ENCODE data around the gene FMN1. TPM values are rescaled to one million over a fixed set of nuclear protein-coding genes. Genes with fewer than 3 reads are reported as not detected.

FMN1 gene
- total RNA-seq, 4 donors from 2014 or later: 4.3 to 10.1 (median 8.8) TPM

DNA sequence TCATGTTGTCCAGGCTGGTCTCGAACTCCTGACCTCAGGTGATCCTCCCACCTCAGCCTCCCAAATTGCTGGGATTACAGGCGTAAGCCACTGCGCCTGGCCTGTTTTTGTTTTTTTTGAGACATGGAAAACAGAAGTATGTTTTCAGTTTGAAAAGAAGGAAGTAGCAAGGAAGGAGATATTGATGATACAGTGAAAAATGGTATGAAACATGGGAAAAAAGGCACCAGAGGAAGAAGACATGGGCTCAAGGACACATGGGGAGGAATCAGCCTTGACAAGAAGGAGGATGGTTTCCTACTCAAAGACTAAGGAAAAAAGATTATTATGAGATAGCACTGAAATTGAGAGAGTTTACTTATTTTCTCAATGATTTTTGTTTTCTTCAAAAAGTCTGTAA, 30.7 kb downstream of the FMN1 start:
- DNase-seq: no peak
- WGBS, 2 donors: 94% methylated on average over 3 of the region's 3 CpGs

DNA sequence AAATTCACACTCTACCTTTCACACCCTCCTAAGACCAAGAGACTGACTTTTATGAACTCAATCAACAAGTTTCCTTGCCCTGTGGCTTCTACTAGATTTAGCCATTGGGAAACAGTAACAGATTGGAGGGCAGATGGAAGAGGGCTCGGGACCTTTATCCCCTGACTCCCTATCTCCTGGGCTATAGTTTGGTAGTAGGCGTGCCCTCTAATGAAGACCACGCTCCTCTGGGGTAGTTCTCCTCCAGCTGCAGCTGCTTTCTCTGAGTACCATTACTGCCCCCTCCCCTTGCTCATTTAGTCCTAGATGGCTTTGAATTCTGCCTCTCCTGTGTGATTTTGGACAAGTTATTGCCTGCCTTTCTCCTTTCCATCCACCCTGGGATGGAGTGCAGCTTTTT, 33.3 kb downstream of the FMN1 start:
- TF ChIP-seq POLR2A (IDR thresholded peaks at IDR 0.05): no peak
- TF ChIP-seq, protein P1, sequence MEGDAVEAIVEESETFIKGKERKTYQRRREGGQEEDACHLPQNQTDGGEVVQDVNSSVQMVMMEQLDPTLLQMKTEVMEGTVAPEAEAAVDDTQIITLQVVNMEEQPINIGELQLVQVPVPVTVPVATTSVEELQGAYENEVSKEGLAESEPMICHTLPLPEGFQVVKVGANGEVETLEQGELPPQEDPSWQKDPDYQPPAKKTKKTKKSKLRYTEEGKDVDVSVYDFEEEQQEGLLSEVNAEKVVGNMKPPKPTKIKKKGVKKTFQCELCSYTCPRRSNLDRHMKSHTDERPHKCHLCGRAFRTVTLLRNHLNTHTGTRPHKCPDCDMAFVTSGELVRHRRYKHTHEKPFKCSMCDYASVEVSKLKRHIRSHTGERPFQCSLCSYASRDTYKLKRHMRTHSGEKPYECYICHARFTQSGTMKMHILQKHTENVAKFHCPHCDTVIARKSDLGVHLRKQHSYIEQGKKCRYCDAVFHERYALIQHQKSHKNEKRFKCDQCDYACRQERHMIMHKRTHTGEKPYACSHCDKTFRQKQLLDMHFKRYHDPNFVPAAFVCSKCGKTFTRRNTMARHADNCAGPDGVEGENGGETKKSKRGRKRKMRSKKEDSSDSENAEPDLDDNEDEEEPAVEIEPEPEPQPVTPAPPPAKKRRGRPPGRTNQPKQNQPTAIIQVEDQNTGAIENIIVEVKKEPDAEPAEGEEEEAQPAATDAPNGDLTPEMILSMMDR (IDR thresholded peaks at IDR 0.05): no peak
- no peak overlapping the region for H3K4me3 ChIP-seq
- peaks cover 0 to 4% (median 0%) of the 10 kb centered on the region in 4 donors for H3K27me3 ChIP-seq
- 70 to 97% methylated on average over 3 of the region's 3 CpGs for WGBS, 2 donors
- H3K27ac ChIP-seq: no peak overlapping the region
- no peaks in the 10 kb centered on the region for H3K9me3 ChIP-seq
- intact Hi-C loops (cut with DNase I): no loop called here
- DNase-seq: no peak
- peaks cover 5 to 13% (median 9%) of the 10 kb centered on the region in 3 donors for H3K4me1 ChIP-seq
- H3K36me3 ChIP-seq: no peaks in the 10 kb centered on the region

More for the DNA sequence above, 30.7 kb downstream of the FMN1 start:
- H3K4me1 ChIP-seq: peaks cover 3 to 7% (median 5%) of the 10 kb centered on the region in 3 donors
- no peak overlapping the region for H3K27ac ChIP-seq
- peaks cover 0 to 4% (median 0%) of the 10 kb centered on the region in 4 donors for H3K27me3 ChIP-seq
- H3K36me3 ChIP-seq: no peaks in the 10 kb centered on the region
- TF ChIP-seq, protein P1 (IDR thresholded peaks at IDR 0.05): no peak
- no peak for TF ChIP-seq POLR2A (IDR thresholded peaks at IDR 0.05)
- no peaks in the 10 kb centered on the region for H3K9me3 ChIP-seq
- intact Hi-C loops (cut with DNase I): no loop called here
- H3K4me3 ChIP-seq: no peak overlapping the region

DNA sequence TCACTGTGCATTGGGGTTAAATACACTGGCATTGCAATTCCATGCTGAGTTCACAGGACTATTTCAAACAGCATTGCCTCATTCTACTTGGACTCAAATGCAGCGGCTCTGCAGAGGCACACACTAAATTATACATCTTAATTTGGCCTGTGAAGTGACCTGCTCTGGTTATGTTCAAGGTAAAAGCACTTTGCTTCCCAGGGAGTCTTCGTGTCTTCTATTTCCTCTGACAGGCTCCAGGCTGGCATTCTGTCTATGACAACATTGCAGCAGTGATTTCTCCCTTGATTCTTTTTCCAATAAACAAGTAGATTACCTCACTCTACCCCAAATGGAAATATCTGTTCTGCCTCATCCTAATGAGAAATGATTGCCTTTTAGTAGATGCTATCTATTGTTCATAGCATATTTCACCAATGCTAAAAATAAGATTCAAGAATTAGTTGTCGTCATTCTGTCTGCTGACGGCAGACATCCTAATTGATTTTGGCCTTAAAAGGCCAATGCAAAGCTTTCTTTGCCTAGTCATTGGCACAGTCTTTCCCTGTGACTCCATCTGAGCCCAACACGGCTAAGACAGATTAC, 33.8 kb downstream of the FMN1 start:
- no peaks in the 10 kb centered on the region for H3K36me3 ChIP-seq

DNA sequence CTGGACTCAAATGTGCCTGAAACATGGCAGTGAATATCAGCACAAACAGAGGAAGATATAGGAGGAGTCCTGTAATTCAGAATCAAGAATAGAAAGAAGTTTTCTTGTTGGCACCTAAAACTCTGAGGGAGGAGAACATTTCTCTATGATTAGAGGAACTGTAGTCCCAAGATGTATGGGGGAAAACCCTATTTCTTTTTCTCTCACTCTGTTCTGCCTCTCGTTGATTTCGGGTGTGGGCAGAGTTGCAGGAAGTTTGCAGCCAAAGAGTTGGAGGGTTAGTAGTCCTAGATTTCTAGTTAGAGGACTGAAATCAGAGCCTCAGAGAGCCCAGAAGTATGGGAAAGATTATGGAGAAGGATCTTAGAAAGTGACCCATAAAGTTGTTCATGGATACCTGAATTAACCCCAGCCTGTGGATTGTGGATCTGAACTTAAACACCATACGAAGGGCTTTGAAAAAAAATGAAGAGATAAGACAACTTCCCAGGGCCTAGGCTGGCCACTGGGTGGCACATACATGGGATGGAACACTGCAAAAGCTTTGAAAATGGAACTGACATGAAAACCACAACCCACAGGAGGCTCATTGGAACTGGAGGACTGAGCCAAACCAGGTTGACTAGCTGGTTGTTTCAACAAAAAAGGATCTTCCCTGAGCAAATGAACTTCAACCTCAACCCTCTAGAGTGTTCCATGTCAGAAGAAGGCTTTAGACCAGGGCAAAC, 34.6 kb downstream of the FMN1 start:
- 43 to 60% methylated on average over 3 of the region's 3 CpGs for WGBS, 2 donors
- H3K9me3 ChIP-seq: no peaks in the 10 kb centered on the region
- peaks cover 0 to 4% (median 0%) of the 10 kb centered on the region in 4 donors for H3K27me3 ChIP-seq
- H3K36me3 ChIP-seq: no peaks in the 10 kb centered on the region
- intact Hi-C loops (cut with DNase I): no loop called here
- H3K27ac ChIP-seq: no peak overlapping the region
- H3K4me3 ChIP-seq: no peak overlapping the region
- no peak for DNase-seq
- H3K4me1 ChIP-seq: peaks cover 5 to 13% (median 9%) of the 10 kb centered on the region in 3 donors
- no peak for TF ChIP-seq POLR2A (IDR thresholded peaks at IDR 0.05)
- TF ChIP-seq, protein P1 (IDR thresholded peaks at IDR 0.05): no peak

More for the DNA sequence above, 33.8 kb downstream of the FMN1 start:
- TF ChIP-seq, protein P1 (IDR thresholded peaks at IDR 0.05): no peak
- no peak for TF ChIP-seq POLR2A (IDR thresholded peaks at IDR 0.05)
- peaks cover 0 to 4% (median 0%) of the 10 kb centered on the region in 4 donors for H3K27me3 ChIP-seq
- DNase-seq: no peak
- H3K4me3 ChIP-seq: no peak overlapping the region
- intact Hi-C loops (cut with DNase I): no loop called here
- H3K9me3 ChIP-seq: no peaks in the 10 kb centered on the region
- peaks cover 5 to 13% (median 9%) of the 10 kb centered on the region in 3 donors for H3K4me1 ChIP-seq
- WGBS, 2 donors: 62 to 83% methylated on average over 5 of the region's 5 CpGs
- H3K27ac ChIP-seq: no peak overlapping the region

DNA sequence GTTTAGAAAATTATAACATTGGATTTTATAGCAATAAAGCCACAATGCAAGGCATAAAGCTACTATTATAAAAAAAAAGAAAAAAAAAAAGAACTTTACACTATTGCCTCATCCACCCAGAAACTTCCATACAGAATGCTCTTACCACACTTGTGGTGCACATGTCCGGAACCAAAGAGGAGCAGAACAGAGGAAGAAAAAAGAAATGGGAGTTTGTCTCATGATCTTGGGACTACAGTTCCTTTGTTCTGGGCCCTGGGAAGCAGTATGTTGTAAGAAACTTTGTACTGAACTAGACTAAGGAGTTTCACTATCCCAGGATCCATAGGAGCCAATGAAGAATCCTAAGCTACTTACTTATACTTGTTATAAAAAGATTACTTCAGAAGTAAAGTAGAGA, 36.1 kb downstream of the FMN1 start:
- Histone ChIP-seq H3K4me1 (peaks cover 5 to 13% (median 9%) of the 10 kb centered on the region in 3 donors), H3K36me3 (no peaks in the 10 kb centered on the region), H3K9me3 (no peaks in the 10 kb centered on the region), H3K27me3 (no peaks in the 10 kb centered on the region), H3K4me3 (no peak overlapping the region), H3K27ac (no peak overlapping the region)
- intact Hi-C loops (cut with DNase I): no loop called here
- 57 to 72% methylated on average over 1 of the region's 1 CpG for WGBS, 2 donors
- no peak for DNase-seq
- TF ChIP-seq, protein P1 (IDR thresholded peaks at IDR 0.05): no peak
- no peak for TF ChIP-seq POLR2A (IDR thresholded peaks at IDR 0.05)

Measured in esophagus squamous epithelium (tissue), 5 donors.